ENCODE data around the gene PLCZ1.
"Not testable (repeated sequence)": the region's sequence is repeated elsewhere in the genome, so short reads cannot be mapped to it uniquely, and the experiment has no call there.

PLCZ1 gene

DNA sequence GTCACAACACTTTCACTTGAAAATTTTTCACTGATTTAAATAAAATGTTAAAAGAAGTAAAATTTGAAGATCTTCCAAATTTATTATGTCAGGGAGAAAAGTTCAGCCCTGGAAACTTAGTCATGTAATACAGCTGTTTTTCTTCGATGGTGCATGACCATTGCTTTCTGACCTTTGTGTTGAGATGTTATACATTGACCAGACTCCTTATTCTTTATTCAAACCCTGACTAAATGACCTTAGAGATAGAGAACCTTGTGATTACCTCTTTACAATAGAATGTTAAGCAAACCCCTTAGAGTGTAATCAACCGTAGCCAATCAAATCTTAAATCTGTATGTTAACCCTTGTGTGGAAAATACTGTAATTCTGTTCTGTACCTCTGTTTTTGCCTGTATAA is 34.5 kb downstream of the PLCZ1 start:
- TF ChIP-seq POLR2A (IDR thresholded peaks at IDR 0.05; ENCODE audit: extremely low read depth, insufficient read length): no peak
- TF ChIP-seq MYC (IDR thresholded peaks at IDR 0.05; ENCODE audit: low read depth, low read length): no peak
- TF ChIP-seq, protein P1, sequence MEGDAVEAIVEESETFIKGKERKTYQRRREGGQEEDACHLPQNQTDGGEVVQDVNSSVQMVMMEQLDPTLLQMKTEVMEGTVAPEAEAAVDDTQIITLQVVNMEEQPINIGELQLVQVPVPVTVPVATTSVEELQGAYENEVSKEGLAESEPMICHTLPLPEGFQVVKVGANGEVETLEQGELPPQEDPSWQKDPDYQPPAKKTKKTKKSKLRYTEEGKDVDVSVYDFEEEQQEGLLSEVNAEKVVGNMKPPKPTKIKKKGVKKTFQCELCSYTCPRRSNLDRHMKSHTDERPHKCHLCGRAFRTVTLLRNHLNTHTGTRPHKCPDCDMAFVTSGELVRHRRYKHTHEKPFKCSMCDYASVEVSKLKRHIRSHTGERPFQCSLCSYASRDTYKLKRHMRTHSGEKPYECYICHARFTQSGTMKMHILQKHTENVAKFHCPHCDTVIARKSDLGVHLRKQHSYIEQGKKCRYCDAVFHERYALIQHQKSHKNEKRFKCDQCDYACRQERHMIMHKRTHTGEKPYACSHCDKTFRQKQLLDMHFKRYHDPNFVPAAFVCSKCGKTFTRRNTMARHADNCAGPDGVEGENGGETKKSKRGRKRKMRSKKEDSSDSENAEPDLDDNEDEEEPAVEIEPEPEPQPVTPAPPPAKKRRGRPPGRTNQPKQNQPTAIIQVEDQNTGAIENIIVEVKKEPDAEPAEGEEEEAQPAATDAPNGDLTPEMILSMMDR (IDR thresholded peaks at IDR 0.05; ENCODE audit: low read depth, low read length): no peak
- TF ChIP-seq, protein P2, sequence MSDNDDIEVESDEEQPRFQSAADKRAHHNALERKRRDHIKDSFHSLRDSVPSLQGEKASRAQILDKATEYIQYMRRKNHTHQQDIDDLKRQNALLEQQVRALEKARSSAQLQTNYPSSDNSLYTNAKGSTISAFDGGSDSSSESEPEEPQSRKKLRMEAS (IDR thresholded peaks at IDR 0.05; ENCODE audit: low read depth, low read length): no peak
- no peak for DNase-seq (ENCODE audit: low read depth)
- H3K4me3 ChIP-seq (ENCODE audit: low read depth, low read length): no peak overlapping the region

DNA sequence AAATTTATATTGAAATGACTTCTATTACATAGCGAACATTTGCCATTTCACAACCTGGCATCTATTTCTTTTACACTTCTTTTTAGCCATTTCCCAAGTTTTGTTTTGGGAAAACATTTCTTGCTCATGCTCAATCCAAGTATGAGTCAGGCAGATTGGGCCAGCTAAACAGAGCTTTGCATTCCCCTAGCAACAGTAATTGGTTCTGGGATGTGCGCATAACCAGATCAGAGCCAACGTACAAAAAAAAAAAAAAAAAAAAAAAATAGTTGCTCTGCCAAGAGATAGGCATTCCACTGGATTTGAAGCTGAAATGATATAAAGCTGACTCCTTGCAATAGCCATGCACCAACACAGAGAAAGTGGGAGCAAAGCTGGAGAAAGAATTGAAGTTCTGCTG is 37.5 kb downstream of the PLCZ1 start:
- no peak overlapping the region for H3K4me3 ChIP-seq (ENCODE audit: low read depth, low read length)
- TF ChIP-seq POLR2A (IDR thresholded peaks at IDR 0.05; ENCODE audit: extremely low read depth, insufficient read length) (no peak), MYC (IDR thresholded peaks at IDR 0.05; ENCODE audit: low read depth, low read length) (no peak)
- TF ChIP-seq, protein P2 (IDR thresholded peaks at IDR 0.05; ENCODE audit: low read depth, low read length): no peak
- TF ChIP-seq, protein P1 (IDR thresholded peaks at IDR 0.05; ENCODE audit: low read depth, low read length): no peak
- DNase-seq (ENCODE audit: low read depth): no peak

DNA sequence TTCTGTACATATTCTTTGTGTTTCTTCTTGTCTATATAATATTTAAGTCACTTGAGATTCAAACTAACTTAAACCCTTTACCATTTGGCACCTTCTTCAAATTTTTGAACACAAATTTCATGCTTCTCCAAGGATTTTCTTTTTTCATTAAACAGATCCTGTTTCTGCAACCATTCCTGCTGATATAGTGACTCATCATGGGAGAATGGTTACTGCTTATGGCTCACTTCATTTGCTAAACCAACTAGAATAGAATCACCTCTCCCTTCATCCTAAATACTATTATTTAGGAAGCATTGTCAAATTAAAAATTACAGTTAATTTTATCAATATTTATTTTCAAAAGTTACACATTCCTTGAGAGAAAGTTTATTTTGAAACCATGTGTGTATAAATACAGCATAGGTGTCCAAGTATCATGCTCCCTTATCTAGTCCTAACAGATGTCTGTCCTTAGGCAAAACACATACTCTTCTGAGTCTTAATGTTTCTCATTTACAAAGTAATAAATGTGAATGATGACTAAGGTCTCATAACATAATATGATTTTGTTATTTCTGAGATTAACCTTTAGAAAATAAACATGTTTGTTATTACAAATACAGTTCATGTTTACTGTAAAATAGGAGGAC is 40.7 kb downstream of the PLCZ1 start:
- DNase-seq (ENCODE audit: low read depth): no peak
- H3K4me3 ChIP-seq (ENCODE audit: low read depth, low read length): no peak overlapping the region
- TF ChIP-seq POLR2A (IDR thresholded peaks at IDR 0.05; ENCODE audit: extremely low read depth, insufficient read length) (no peak), MYC (IDR thresholded peaks at IDR 0.05; ENCODE audit: low read depth, low read length) (no peak)
- TF ChIP-seq, protein P2 (IDR thresholded peaks at IDR 0.05; ENCODE audit: low read depth, low read length): no peak
- TF ChIP-seq, protein P1 (IDR thresholded peaks at IDR 0.05; ENCODE audit: low read depth, low read length): no peak

DNA sequence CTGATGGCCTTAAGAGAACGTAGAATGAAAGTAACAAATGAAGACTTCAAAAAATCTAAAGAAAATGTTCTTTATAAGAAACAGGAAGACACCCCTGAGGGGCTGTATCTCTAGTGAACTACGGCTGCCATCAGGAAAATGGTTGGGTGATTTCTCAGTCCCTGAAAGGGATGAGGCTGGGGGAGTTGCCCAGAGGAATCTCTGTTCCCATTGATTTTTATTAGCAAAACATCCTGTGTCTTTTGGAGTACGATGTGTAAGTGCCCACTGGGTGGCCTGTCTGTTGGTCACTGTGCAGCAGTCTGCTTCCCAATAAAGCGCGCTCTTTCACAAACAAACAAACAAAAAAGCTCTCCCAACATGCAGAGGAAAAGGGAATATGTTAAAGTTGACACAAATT is 43.8 kb downstream of the PLCZ1 start:
- not testable (repeated sequence) for H3K4me3 ChIP-seq (ENCODE audit: low read depth, low read length); DNase-seq (ENCODE audit: low read depth)

DNA sequence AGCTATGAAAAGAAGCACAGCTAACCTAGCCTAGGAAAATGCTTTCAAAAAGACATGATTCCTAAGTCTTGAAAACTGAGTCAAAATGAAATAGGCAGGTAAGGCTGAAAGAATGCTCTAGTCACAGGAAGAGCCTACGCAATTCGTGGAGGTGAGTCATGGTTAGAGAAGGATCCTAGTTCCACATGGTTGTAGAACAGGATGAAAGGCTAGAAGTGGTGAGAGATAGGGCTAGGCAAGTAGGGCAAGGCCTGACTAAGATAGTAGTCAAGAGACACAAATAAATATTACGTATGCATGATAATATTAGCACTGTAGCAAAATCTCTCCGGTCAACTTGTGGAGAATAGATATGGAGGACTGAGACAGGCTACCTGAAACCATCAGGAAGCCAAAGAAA is 47.2 kb downstream of the PLCZ1 start:
- TF ChIP-seq, protein P2 (IDR thresholded peaks at IDR 0.05; ENCODE audit: low read depth, low read length): no peak
- TF ChIP-seq MYC (IDR thresholded peaks at IDR 0.05; ENCODE audit: low read depth, low read length) (no peak), POLR2A (IDR thresholded peaks at IDR 0.05; ENCODE audit: extremely low read depth, insufficient read length) (no peak)
- TF ChIP-seq, protein P1 (IDR thresholded peaks at IDR 0.05; ENCODE audit: low read depth, low read length): no peak
- no peak overlapping the region for H3K4me3 ChIP-seq (ENCODE audit: low read depth, low read length)
- DNase-seq (ENCODE audit: low read depth): no peak

DNA sequence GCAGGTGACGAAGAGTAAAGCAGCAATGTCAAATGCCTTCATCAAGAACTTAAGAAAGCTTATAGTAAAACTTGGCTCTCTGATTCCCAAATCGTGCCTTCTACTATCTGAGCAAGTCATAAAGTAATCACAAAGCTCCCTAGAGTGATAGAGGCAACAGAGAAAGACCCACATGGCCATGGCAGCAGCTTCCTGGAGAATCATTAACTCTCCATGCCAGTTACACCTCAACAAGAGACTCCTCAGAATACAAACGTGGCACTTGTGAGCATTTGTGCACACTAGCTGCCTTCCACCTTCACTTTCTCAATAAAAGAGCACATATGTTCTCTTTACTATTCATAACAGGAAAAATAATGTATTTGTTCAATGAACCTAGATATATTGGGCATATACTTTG is 48.0 kb downstream of the PLCZ1 start:
- no peak overlapping the region for H3K4me3 ChIP-seq (ENCODE audit: low read depth, low read length)
- DNase-seq (ENCODE audit: low read depth): no peak
- TF ChIP-seq MYC (IDR thresholded peaks at IDR 0.05; ENCODE audit: low read depth, low read length) (no peak), POLR2A (IDR thresholded peaks at IDR 0.05; ENCODE audit: extremely low read depth, insufficient read length) (no peak)
- TF ChIP-seq, protein P2 (IDR thresholded peaks at IDR 0.05; ENCODE audit: low read depth, low read length): no peak
- TF ChIP-seq, protein P1 (IDR thresholded peaks at IDR 0.05; ENCODE audit: low read depth, low read length): no peak

Data from NB4 (cell line).